ENCODE results near the gene CLEC4M.
"Not testable (repeated sequence)": the region's sequence is repeated elsewhere in the genome, so short reads cannot be mapped to it uniquely, and the experiment has no call there.

Gene CLEC4M

DNA sequence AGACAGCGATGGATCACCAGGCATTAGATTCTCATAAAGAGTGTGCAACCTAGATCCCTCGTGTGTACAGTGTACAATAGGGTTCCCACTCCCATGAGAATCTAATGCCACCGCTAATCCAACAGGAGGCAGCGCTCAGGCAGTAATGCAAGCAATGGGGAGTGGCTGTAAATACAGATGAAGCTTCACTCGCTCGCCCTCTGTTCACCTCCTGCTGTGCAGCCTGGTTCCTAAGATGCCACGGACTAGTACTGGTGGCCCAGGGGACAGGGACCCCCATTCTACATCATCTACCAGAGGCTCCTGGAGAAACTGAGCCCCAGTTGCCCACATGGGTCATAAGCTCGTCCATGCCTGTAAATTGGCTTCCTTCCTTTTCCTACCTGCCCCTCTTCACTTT is 8.0 kb downstream of the CLEC4M start:
- DNase-seq (ENCODE audit: low read depth, low spot score): no peak

DNA sequence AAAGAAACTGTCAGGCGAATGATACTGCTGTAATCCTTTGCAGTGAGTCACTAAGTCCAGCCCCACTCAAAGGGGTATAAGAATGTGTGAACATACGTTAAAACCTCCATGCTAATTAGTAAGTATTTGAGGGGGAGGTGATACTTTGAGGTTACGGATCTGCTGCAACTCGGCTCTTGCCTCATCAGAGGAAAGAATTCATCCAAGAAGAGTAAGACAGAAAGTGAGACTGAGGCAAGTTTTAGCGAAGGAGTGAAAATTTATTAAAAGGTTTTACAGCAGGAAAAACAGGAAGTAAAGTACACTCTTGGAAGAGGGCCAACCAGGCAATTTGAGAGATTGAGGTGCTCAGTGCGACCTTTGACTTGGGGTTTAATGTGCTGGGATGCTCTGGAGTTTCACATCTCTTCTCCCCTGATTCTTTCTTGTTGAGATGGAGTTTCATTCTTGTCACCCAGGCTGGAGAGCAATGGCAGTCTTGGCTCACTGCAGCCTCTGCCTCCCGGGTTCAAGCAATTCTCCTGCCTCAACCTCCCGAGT is 9.8 kb downstream of the CLEC4M start:
- no peak for DNase-seq (ENCODE audit: low read depth, low spot score)

DNA sequence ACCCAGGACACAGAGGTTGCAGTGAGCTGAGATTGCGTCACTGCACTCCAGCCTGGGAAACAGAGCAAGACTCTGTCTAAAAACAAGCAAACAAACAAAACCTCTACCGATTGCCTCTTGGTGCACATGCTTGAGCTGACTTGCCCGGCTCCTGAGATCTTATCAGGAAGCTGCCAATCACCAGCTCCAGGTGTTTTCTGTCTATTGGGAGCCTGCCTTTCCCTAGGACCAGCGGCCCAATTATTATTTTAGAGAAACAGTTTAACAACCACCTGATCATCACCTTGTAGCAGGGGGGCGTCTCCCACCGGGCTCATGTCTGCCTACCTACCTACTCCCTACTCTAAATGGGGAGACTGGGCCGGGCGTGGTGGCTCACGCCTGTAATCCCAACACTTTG is 10.8 kb downstream of the CLEC4M start:
- no peak for DNase-seq (ENCODE audit: low read depth, low spot score)

DNA sequence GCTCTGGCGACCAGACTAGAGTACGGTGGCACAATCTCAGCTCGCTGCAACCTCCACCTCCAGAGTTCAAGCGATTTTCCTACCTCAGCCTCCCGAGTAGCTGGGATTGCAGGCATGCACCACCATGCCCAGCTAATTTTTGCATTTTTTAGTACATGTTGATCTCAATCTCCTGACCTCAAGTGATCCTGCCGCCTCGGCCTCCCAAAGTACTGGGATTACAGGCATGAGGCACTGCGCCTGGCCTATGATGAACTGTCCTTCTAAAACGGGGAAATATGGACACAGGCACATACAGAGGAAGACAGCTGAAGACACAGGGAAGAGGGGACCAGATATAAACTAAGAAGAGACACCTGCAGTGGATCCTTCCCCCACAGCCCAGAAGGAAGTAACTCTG is 12.7 kb downstream of the CLEC4M start:
- no peak for DNase-seq (ENCODE audit: low read depth, low spot score)

DNA sequence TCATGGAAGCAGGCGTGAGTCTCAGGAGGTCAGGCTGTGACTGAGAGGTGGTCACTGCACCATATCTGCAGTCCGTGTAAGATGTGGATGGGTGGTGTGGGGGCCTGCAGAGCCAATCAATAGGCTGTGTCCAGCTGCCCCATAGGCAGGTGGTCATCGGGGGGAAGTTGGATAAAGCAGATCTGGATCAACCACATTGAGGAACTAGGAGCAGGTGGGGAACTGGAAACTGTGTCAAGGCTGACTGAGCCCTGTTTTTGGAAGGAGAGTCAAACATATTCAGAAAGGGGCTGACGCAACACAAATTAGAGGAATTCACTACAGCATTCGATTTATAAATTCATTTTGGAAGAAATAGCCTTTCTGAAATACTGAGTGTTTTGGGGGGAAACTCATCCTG is 15.0 kb downstream of the CLEC4M start:
- no peak for DNase-seq (ENCODE audit: low read depth, low spot score)

DNA sequence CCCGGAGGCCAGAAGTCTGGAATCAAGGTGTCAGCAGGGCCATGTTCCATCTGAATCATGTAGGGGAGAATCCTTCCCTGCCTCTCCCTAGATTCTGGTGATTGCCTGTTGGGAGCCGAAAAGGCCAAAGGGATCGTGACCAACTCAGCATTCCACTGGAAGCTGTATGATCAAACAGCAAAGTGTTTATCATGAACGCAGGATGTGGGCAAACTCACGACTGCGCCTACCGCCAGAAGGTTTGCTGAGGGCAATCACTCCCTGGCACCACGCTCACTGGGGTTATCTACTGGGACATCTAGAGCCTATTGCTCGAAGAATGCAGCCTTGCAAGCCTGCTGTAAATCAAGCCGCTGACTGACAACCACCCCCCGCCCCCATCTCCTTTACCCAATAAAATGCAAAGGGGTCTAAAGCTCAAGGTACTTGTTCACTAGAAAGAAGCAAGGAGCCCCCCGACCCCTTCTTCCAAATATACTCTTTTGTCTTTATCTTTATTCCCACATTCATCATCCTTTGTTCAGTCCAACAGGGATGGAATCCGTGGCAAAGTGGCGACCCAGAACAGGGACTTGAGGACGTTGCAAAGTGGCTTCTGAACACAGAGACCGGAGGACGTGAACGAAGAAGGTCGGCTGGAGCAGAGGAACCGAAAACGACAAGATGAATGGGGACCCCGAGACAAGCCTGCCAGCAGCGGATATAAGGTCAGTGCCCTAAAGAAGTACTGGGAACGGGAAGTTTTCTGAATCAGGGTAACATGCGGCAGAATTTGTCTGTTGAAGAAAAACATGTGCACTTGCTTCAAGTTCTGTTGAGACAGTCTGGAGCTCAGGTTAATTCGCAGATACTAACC is 16.8 kb downstream of the CLEC4M start:
- DNase-seq (ENCODE audit: low read depth, low spot score): no peak

DNA sequence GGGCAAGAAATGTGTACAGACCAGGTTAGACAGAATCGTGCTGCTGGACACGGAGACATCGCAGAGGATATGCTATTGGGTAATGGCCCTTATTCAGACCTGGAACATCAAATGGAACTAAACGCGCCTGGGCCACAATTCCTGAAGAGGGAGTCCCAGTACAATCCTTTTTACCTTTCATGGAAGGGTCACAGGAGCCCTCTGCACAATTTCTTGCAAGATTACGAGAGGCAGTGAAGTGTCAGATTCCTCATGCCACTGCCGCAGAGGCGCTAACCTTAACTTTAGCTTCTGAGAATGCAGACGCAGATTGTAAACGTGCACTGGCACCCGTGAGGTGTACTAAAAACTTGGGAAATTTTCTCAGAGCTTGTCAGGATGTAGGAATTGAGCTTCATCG is 18.1 kb downstream of the CLEC4M start:
- no peak for DNase-seq (ENCODE audit: low read depth, low spot score)

DNA sequence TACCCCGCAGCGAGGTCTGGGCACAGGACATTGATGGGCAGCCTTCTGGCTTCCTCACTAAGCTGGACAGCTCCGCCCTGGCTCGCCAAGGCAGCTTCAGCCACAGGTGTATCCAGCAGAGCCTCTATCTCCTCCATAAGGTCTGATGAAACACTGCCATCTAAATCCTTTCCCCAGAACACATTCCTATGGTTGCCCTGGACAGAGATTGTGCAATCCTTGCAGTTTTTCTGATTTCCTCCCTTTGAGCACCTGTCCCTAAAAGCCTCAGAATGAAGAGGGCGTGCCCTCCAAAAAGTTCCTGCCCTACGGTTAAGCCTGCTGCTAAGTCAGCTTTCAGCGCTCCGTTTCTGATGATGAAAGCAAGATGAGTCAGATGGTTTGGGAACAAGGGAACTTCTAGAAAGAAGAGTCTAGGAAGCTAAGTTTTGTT is 21.0 kb downstream of the CLEC4M start:
- DNase-seq (ENCODE audit: low read depth, low spot score): no peak

DNA sequence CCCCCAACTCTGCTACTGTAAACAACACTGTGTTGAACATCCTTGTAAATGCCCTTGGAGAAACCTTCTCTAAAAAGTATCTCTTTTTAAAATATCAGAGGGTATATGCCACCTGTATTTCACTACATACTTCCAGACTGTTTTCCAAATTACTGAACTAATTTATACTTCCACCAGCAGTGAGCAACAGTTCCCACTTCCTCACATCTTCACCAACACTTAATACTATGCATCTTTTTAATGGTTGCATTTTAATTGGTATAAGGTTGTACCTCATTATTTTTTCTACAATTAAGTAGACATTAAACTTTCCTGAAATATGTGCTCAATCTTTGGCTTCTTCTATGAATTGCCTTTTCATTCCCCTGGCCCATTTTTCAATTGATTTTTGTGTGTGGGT is 21.8 kb downstream of the CLEC4M start:
- no peak for DNase-seq (ENCODE audit: low read depth, low spot score)

DNA sequence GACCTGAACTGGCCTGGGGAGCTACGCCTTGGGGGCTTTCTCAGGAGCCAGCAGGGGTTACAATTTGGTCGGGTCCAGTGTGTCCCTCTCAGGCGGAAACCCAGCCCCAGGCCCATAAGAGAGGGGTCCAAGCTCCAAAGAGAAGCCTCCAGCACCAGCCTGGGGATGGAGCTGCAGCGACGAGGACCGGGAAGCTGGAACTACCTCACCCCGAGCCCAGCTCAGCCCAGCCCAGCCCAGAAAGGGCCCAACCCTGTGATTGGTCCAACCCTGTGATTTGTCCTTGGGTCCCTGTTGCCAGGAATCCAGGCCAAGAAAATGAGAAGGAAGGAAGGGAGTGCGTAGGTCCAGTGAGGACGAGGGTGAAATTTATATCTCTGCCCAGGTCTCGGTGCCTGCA is 24.1 kb downstream of the CLEC4M start:
- no peak for DNase-seq (ENCODE audit: low read depth, low spot score)

DNA sequence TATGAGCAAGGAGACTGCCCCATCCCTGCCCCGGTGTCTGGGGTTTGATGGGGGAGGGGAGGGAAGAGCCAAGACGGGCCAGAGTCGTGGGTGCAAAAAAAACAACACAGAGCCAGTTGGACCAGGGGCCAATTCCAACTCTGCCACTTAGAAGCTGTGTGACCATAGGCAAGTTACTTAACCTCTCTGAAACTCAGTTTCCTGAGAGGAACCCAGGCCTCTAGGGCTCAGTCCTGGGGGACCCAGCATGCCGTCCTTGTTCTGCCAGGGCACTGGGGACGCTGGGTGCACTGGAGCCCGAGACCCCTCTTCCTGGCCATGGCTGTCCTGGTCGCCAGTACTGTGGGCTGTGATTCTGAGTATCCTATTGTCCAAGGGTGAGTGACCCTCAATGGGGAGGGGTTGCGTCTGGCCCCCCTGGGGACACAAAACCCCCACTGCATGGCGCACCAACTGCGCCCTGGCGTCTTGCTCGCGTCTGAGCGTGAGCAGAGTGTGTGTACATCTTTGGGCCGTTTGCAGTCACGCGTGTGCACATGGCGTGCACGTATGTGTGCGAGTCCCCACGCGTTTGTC is 24.6 kb downstream of the CLEC4M start:
- no peak for DNase-seq (ENCODE audit: low read depth, low spot score)

DNA sequence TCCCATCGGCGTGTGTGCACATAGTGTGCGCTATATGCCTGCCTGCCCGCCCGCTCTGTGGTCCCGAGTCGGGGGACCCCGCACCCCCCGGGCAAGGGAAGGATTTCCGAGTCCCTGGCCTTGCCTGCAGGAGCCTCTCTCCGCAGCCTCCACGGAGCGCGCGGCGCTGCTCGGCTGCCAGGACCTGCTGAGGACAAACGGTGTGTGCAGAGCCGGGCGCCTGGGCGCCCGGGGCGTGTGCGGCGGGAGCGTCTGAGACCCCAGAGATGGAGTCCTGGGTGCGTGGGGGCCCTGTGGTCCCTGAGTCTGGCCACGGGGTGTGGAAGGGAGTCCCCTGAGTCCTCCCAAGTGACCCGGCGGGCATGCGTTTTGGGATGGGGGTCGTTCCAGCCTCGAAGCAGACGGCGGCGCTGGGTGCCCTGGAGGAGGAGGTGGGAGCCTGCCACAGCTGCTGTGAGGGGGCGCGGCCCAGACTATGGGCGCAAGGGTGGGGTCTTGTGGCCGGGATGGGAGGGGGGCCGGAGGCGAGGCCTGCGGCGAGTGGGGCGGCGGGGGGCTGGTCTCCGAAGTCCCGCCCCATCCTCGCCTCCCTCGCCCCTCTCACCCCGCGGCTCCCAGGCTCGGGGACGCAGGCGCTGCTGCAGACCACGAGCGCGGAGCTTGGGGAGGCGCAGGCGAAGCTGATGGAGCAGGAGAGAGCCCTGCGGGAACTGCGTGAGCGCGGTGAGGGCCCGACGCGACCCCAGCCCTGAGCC is 25.3 kb downstream of the CLEC4M start:
- DNase-seq (ENCODE audit: low read depth, low spot score): no peak

DNA sequence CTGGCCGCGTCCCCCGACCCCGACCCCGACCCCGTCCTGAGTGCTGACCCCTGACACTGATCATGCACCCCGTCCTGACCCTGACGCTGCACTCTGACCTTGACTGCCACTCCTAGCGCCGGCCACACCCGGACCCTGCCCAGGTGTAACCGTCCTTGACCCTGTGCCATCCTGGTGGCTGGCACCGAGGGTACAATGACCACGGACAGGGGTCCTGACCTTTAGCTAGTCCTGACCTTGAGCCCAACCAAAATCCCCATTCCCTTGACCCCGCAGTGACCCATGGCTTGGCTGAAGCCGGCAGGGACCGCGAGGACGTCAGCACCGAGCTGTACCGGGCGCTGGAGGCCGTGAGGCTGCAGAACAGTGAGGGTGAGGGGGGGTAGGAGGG is 25.9 kb downstream of the CLEC4M start:
- no peak for DNase-seq (ENCODE audit: low read depth, low spot score)

DNA sequence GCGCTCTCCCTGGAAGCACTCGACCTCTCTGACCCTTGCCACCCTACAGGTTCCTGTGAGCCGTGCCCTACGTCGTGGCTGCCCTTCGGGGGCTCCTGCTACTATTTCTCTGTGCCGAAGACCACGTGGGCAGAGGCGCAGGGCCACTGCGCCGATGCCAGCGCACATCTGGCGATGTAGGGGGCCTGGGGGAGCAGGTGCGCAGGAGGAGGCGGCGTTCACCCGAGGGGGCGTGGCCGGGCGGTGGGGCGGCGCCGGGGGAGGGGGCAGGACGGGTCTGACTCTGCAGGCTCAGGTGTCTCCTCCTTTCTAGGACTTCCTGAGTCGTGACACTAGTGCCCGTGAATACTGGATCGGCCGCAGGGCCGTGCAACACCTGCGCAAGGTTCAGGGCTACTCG is 26.4 kb downstream of the CLEC4M start:
- no peak for DNase-seq (ENCODE audit: low read depth, low spot score)

DNA sequence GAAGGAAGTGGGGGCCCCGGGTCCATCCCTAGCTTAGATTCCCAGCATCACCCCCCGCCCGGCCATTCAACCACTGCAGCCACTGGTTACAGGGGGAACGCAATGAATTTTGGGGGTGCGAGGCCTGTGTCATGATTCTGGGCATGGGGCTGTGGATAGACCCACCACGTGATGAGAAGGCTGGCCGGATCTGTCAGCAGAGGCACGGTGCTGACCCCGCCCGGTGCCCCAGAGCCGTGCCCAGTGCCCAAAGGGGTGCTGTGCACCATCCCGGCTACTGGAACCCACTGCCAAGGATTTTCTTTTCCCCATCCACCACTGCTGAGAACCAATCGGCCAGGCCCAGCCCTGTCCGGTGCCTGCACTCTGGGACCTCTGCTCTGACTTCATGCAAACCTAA is 27.4 kb downstream of the CLEC4M start:
- no peak for DNase-seq (ENCODE audit: low read depth, low spot score)

DNA sequence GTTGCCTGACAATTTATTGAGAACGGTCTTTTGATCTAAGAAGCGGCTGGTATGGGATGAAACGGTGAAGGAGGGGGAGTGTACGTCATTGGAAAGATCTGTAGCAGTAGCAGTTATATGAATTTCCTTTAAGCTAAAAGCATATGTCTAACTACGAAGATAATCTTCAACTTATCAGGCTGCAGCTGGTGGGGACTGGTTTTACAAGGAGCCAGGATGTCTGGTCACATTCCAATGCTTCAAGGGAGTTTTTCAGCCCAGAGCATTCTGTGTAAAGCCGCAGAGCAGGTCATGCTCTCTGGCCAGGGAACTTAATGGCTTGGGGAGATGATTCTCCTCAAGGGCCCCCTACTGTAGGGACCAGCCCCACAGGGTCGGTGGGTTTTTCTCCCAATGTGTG is 29.2 kb downstream of the CLEC4M start:
- DNase-seq (ENCODE audit: low read depth, low spot score): no peak

DNA sequence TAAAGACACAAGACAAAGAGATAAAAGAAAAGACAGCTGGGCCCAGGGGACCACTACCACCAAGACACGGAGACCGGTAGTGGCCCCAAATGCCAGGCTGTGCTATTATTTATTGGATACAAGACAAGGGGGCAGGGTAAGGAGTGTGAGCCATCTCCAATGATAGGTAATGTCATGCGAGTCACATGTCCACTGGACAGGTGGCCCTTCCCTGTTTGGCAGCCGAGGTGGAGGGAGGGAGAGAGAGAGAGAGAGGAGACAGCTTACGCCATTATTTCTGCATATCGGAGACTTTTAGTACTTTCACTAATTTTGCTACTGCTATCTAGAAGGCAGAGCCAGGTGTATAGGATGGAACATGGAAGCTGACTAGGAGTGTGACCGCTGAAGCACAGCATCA is 29.7 kb downstream of the CLEC4M start:
- DNase-seq (ENCODE audit: low read depth, low spot score): not testable (repeated sequence)

DNA sequence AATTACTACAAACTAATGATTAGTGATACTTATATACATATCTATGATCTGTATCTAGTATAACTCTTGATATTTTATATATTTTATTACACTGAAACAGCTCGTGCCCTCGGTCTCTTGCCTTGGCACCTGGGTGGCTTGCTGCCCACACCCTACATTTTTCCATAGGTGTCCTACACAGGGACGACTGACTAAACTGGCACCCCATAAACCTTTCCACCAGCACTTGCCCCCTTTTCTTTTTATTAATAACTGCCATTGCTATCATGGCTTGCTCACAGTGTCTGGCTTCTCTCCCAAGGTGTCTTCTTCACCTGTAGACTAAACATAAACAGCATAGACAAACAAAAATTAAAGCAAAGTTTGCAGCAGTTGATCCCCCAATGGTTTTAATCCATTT is 30.4 kb downstream of the CLEC4M start:
- no peak for DNase-seq (ENCODE audit: low read depth, low spot score)

DNA sequence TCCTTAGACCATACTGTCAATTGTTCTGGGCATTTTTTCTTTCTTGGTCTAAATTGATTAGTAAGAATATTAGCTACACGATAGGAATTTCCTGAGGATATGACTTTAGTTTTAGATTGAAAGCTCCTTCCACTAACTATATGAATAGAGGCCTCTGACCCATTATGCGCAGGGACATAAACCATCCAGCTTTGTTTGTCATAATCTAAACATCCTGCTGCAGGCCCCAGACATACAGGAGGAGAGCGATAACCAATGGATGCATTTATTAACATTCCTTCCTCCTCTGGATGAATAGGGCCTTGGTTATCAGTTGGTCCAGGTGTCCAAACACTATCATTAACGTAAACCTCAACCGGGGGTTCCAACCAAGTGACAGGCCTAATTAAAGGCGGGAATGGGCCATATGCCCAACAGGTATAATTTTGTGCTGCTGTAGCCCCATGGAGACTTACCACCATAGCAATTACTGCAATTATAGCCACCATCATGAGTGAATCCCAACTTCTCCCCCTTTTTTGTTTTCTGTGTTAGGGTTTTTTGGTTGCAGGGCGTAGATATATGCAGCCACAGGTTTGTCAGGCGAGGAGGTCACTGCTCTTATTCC is 32.6 kb downstream of the CLEC4M start:
- no peak for DNase-seq (ENCODE audit: low read depth, low spot score)

DNA sequence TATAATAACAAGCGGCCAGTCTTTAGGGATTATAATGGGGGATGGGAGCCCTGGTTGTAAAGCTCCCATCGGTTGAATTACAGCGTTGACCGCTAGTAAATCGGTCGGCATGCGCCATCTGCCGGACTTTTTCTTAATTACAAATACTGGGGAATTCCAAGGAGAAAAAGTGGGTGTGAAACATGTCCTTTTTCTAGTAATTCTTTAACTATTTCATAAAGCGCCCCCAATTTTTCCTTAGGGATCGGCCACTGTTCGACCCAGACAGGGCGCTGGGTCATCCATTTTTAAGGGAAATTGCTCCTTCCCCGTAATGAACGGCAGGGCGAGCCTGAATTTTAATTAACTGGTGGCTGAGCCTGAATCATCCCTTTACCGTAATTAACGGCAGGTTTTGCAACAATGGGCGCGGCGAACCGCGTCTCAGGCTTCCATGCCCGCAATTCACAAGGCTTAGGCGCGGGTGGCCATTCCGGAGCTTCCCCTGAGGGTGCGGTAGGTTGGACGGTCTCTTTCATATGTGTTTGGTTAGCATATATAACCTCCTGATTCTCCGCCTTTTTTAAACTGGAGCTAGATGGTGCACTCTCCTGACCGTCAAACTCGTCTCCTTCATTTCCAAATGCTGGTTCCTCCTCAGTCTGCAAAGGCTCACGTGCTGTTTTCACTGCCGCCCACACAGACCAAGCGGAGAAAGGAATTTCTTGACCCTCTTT is 36.8 kb downstream of the CLEC4M start:
- peak; percentile 65 for DNase-seq (ENCODE audit: low read depth, low spot score)

DNA sequence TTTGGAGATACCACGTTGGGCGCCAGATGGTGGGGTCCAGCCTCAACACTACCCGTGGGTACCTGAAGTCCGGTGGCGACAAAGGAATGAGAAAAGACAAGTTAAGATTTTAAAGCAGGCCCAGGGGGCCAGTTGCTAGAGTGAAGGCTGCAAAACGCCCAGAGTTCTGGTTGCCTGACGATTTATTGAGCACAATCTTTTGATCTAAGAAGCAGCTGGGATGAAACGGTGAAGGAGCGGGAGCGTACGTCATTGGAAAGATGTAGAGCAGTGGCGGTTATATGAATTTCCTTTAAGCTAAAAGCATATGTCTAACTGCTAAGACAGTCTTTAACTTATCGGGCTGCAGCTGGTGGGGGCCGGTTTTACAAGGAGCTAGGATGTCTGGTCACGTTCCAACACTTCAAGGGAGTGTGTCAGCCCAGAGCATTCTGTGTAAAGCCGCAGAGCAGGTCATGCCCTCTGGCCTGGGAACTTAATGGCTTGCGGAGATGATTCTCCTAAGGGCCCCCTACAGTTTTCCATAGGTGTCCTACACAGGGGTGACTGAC is 38.1 kb downstream of the CLEC4M start:
- no peak for DNase-seq (ENCODE audit: low read depth, low spot score)

All from iPS DF 19.7 (cell line).